Tibial nerve (tissue), 4 donors: ENCODE data around the gene FRMD3. TPM values are rescaled to one million over a fixed set of nuclear protein-coding genes. Genes with fewer than 3 reads are reported as not detected.

ENCODE experiments used
- DNase-seq, 2 donors: peaks; one replicate each; pipeline ENCODE4 v3.0.0-alpha.2; 2019; ENCODE audit warnings: low spot score in 2 of 2
- H3K27ac ChIP-seq, 4 donors: fragments of 200-600 bp; sonication (generic) in 3 of 4; one replicate each; pipeline ENCODE4 v1.5.1; 2017 to 2019; ENCODE audit warnings: mild to moderate bottlenecking in 1 of 4
- H3K27me3 ChIP-seq, 2 donors: fragments of 200-600 bp; sonication (generic) in 1 of 2; one replicate each; pipeline versions ENCODE4 v1.5.1 to v1.6.0; 2017 to 2019
- H3K36me3 ChIP-seq, 3 donors: fragments of 200-600 bp; sonication (generic); one replicate each; pipeline ENCODE4 v1.5.1; 2018 to 2019
- H3K4me1 ChIP-seq, 4 donors: fragments of 200-600 bp; sonication (generic) in 3 of 4; one replicate each; pipeline ENCODE4 v1.5.1; 2017 to 2019
- H3K4me3 ChIP-seq, 4 donors: fragments of 200-600 bp; sonication (generic) in 3 of 4; one replicate each; pipeline ENCODE4 v1.5.1; 2017 to 2019; ENCODE audit warnings: mild to moderate bottlenecking in 1 of 4, moderate library complexity in 1 of 4
- H3K9me3 ChIP-seq, 4 donors: fragments of 200-600 bp; sonication (generic) in 3 of 4; one replicate each; pipeline ENCODE4 v1.5.1; 2017 to 2019
- CTCF ChIP-seq, 5 experiments: fragments of 200-600 bp in 3 of 5; fragments of 450-650 bp in 2 of 5; sonication (generic) in 3 of 5; IDR thresholded peaks; one replicate each; pipeline ENCODE4 v1.5.1; 2016 to 2019; ENCODE audit warnings: antibody characterized with exemption in 5 of 5, mild to moderate bottlenecking in 3 of 5, moderate library complexity in 2 of 5
- EP300 ChIP-seq, 2 donors: sonication (generic); formaldehyde crosslinking; IDR thresholded peaks; one replicate each; pipeline ENCODE4 v1.6.1; 2017; ENCODE audit warnings: antibody characterized with exemption in 2 of 2, mild to moderate bottlenecking in 1 of 2
- POLR2A ChIP-seq, 2 donors: fragments of 450-650 bp; IDR thresholded peaks; one replicate each; pipeline ENCODE4 v1.6.1; 2017; ENCODE audit warnings: antibody characterized with exemption in 2 of 2, mild to moderate bottlenecking in 2 of 2, moderate library complexity in 2 of 2
- WGBS, 2 donors: methylation state at CpG; one replicate each; pipeline ENCODE4 v1.1.5; 2018; 5-methylcytosine and 5-hydroxymethylcytosine counted together
- total RNA-seq, 4 donors: library from RNA; depleted of rRNA; stranded (reverse); fragments of >200 nt; gene quantifications; one replicate each; pipeline ENCODE4 v1.1.0, GENCODE V29; 2016

The FRMD3 gene
- total RNA-seq, 4 donors from 2014 or later: 31.2 to 44.0 (median 34.5) TPM

GRCh38 chr9:83449166-83449565 lies 89.0 kb downstream of the FRMD3 start:
- 83 to 88% methylated on average over 5 of the region's 5 CpGs for WGBS, 2 donors
- Histone ChIP-seq H3K27me3 (no peaks in the 10 kb centered on the region), H3K4me1 (peaks cover 0 to 13% (median 4%) of the 10 kb centered on the region in 4 donors), H3K27ac (peak overlapping the region in 1 of 4 donors; percentile 46), H3K9me3 (no peaks in the 10 kb centered on the region), H3K36me3 (no peaks in the 10 kb centered on the region), H3K4me3 (no peak overlapping the region)
- TF ChIP-seq EP300 (IDR thresholded peaks at IDR 0.05) (no peak), CTCF (IDR thresholded peaks at IDR 0.05) (no peak)
- no peak for DNase-seq

- Histone ChIP-seq H3K36me3 (no peaks in the 10 kb centered on the region), H3K27me3 (no peaks in the 10 kb centered on the region), H3K9me3 (no peaks in the 10 kb centered on the region), H3K27ac (no peak overlapping the region), H3K4me1 (peaks cover 0 to 17% (median 4%) of the 10 kb centered on the region in 4 donors), H3K4me3 (no peak overlapping the region)
- TF ChIP-seq POLR2A (IDR thresholded peaks at IDR 0.05): no peak
- no peak for TF ChIP-seq CTCF (IDR thresholded peaks at IDR 0.05)
- no peak for TF ChIP-seq EP300 (IDR thresholded peaks at IDR 0.05)
- WGBS, 2 donors: 90 to 96% methylated on average over 5 of the region's 5 CpGs
- no peak for DNase-seq
Observed at GRCh38 chr9:83448626-83449025, 89.6 kb downstream of the FRMD3 start.

- WGBS, 2 donors: 97 to 98% methylated on average over 8 of the region's 8 CpGs
- no peak for DNase-seq
- H3K4me1 ChIP-seq: peaks cover 0 to 23% (median 4%) of the 10 kb centered on the region in 4 donors
Observed at GRCh38 chr9:83447351-83447750, 90.8 kb downstream of the FRMD3 start.

GRCh38 chr9:83445703-83446265 lies 92.4 kb downstream of the FRMD3 start:
- Histone ChIP-seq H3K4me1 (peaks cover 0 to 37% (median 4%) of the 10 kb centered on the region in 4 donors), H3K9me3 (no peaks in the 10 kb centered on the region), H3K4me3 (no peak overlapping the region), H3K36me3 (no peaks in the 10 kb centered on the region), H3K27me3 (no peaks in the 10 kb centered on the region), H3K27ac (peak overlapping the region in 1 of 4 donors; percentile 33)
- 80 to 96% methylated on average over 6 of the region's 6 CpGs for WGBS, 2 donors
- DNase-seq: no peak
- TF ChIP-seq POLR2A (IDR thresholded peaks at IDR 0.05) (no peak), CTCF (IDR thresholded peaks at IDR 0.05) (no peak), EP300 (IDR thresholded peaks at IDR 0.05) (no peak)

More at GRCh38 chr9:83447351-83447750, 90.8 kb downstream of the FRMD3 start:
- Histone ChIP-seq H3K27me3 (no peaks in the 10 kb centered on the region), H3K4me3 (no peak overlapping the region), H3K27ac (no peak overlapping the region), H3K36me3 (no peaks in the 10 kb centered on the region), H3K9me3 (no peaks in the 10 kb centered on the region)
- TF ChIP-seq POLR2A (IDR thresholded peaks at IDR 0.05): no peak
- no peak for TF ChIP-seq CTCF (IDR thresholded peaks at IDR 0.05)
- no peak for TF ChIP-seq EP300 (IDR thresholded peaks at IDR 0.05)

- peak in 1 of 2 donors; percentile 25 for DNase-seq
- WGBS, 2 donors: 42 to 45% methylated on average over 4 of the region's 4 CpGs
Observed at GRCh38 chr9:83444110-83444509, 94.1 kb downstream of the FRMD3 start.

More at GRCh38 chr9:83444110-83444509, 94.1 kb downstream of the FRMD3 start:
- Histone ChIP-seq H3K4me3 (no peak overlapping the region), H3K27ac (peak overlapping the region in 1 of 4 donors; percentile 50), H3K4me1 (peaks cover 0 to 40% (median 4%) of the 10 kb centered on the region in 4 donors), H3K27me3 (no peaks in the 10 kb centered on the region), H3K36me3 (no peaks in the 10 kb centered on the region), H3K9me3 (no peaks in the 10 kb centered on the region)
- TF ChIP-seq EP300 (IDR thresholded peaks at IDR 0.05): no peak
- TF ChIP-seq CTCF (IDR thresholded peaks at IDR 0.05): no peak
- no peak for TF ChIP-seq POLR2A (IDR thresholded peaks at IDR 0.05)
